ENCODE results near the gene SLC25A38.

GRCh38 chr3:39381432-39381831 is 1.7 kb upstream of the SLC25A38 start:
- TF ChIP-seq CTCF (conservative IDR thresholded peaks at IDR 0.05 in 1 of 2, IDR thresholded peaks at IDR 0.05 in 1 of 2; ENCODE audit: extremely low read depth in 1 of 2, insufficient read depth in 1 of 2, low read depth in 1 of 2, low read length in 2 of 2) (no peak), EZH2 (IDR thresholded peaks at IDR 0.05; ENCODE audit: borderline replicate concordance, low read length) (no peak)
